ENCODE measurements around the gene ZBTB43.
"Not testable (repeated sequence)": the region's sequence is repeated elsewhere in the genome, so short reads cannot be mapped to it uniquely, and the experiment has no call there.

Gene ZBTB43

GRCh38 chr9:126814091-126814490 is 9.3 kb downstream of the ZBTB43 start:
- DNase-seq (ENCODE audit: low spot score): no peak
- no peak for TF ChIP-seq CTCF (IDR thresholded peaks at IDR 0.05; ENCODE audit: extremely low read depth, missing control alignments)

DNA sequence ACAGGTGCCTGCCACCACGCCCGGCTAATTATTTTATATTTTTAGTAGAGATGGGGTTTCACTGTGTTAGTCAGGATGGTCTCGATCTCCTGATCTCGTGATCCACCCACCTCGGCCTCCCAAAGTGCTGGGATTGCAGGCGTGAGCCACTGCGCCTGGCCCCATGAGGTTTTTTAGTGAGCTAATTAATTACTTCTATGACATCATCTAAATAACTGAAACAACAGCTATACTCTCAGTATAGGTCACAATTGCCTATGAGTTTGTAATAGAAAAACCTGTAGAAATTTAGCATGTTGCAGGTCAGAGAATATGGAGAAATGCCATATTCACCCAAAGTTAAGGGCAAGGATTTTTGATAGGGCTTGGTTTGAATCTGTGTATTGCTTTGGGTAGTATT is 12.8 kb downstream of the ZBTB43 start:
- DNase-seq (ENCODE audit: low spot score): not testable (repeated sequence)

- no peak for DNase-seq (ENCODE audit: low spot score)
- TF ChIP-seq CTCF (IDR thresholded peaks at IDR 0.05; ENCODE audit: extremely low read depth, missing control alignments): no peak
Observed at GRCh38 chr9:126818482-126818881, 13.6 kb downstream of the ZBTB43 start.

- TF ChIP-seq CTCF (IDR thresholded peaks at IDR 0.05; ENCODE audit: extremely low read depth, missing control alignments): no peak
- DNase-seq (ENCODE audit: low spot score): no peak
Observed at GRCh38 chr9:126819482-126819881, 14.6 kb downstream of the ZBTB43 start.

DNA sequence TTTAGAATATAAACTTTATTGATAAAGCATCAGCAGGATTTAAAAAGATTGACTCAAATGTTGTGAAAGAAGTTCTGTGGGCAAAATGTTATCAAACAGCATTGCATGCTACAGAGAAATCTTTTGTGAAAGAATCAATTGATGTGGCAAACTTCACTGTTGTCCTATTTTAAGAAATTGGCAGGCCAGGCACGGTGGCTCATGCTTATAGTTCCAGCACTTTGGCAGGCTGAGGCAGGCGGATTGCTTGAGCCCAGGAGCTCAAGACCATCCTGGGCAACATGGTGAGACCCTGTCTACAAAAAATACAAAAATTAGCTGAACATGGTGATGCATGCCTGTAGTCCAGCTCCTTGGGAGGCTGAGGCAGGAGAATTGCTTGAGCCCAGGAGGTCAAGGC is 17.4 kb downstream of the ZBTB43 start:
- no peak for DNase-seq (ENCODE audit: low spot score)
- no peak for TF ChIP-seq CTCF (IDR thresholded peaks at IDR 0.05; ENCODE audit: extremely low read depth, missing control alignments)

- no peak for TF ChIP-seq CTCF (IDR thresholded peaks at IDR 0.05; ENCODE audit: extremely low read depth, missing control alignments)
- no peak for DNase-seq (ENCODE audit: low spot score)
Observed at GRCh38 chr9:126822873-126823272, 18.0 kb downstream of the ZBTB43 start.

GRCh38 chr9:126824052-126824451 is 19.2 kb downstream of the ZBTB43 start:
- not testable (repeated sequence) for DNase-seq (ENCODE audit: low spot score)

- no peak for TF ChIP-seq CTCF (IDR thresholded peaks at IDR 0.05; ENCODE audit: extremely low read depth, missing control alignments)
- no peak for DNase-seq (ENCODE audit: low spot score)
Observed at GRCh38 chr9:126827227-126827626, 22.4 kb downstream of the ZBTB43 start.

DNA sequence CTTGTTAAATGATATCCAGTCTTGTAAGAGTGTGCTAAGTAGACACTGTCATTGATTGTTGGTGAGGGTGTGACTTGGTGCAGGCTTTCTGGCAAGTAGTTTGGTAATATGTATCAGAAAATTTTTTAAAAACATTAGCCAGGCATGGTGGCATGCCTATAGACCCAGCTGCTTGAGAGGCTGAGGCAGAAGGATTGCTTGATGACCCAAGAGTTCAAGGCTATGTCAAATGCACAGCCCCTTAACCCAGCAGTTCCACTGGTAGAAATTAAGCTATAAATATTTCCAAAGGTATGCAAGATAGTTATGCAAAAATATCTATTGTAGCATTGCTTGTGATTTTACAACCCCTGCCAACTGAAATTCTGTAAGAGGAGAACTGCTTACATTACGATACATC is 24.2 kb downstream of the ZBTB43 start:
- DNase-seq (ENCODE audit: low spot score): no peak
- TF ChIP-seq CTCF (IDR thresholded peaks at IDR 0.05; ENCODE audit: extremely low read depth, missing control alignments): no peak
